ENCODE data around the gene TNRC6C.

TNRC6C gene

DNA sequence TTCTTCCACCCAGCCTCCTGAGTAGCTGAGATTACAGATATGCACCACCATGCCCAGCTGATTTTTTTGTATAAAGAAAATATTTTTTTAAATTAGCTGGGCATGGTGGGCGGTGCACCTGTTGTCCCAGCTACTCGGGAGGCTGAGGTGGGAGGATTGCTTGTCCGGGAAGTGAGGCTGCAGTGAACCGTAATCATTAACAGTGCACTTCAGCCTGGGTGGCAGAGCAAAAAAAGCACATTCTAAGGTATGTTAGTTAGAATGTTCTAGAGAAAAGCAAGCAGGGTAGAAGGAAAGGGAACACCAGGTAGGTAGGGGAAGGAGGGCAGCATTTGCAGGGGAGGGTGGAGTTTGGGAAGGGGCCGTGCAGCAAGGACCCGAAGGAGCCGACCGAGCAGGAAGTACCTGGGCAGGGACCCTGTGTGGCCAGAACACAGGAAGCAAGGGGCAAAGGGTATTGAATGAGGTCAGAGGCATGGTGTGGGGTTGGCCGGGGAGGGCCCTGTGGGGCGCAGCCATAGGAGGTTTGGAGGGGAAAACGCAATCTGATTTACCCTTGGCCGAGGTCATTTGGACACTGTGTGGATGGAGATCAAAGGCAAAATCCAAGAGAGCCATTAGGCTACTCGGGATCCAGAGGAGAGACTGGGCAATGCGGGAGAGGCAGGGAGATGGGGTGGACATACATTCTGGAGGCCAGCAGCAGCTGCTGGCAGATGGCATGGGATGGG lies 189.9 kb downstream of the TNRC6C start:
- DNase-seq (ENCODE audit: low read depth), result no peak
- no peak overlapping the region for H3K4me3 ChIP-seq (ENCODE audit: control insufficient read depth, low read depth, low read length)
- TF ChIP-seq, protein P1, sequence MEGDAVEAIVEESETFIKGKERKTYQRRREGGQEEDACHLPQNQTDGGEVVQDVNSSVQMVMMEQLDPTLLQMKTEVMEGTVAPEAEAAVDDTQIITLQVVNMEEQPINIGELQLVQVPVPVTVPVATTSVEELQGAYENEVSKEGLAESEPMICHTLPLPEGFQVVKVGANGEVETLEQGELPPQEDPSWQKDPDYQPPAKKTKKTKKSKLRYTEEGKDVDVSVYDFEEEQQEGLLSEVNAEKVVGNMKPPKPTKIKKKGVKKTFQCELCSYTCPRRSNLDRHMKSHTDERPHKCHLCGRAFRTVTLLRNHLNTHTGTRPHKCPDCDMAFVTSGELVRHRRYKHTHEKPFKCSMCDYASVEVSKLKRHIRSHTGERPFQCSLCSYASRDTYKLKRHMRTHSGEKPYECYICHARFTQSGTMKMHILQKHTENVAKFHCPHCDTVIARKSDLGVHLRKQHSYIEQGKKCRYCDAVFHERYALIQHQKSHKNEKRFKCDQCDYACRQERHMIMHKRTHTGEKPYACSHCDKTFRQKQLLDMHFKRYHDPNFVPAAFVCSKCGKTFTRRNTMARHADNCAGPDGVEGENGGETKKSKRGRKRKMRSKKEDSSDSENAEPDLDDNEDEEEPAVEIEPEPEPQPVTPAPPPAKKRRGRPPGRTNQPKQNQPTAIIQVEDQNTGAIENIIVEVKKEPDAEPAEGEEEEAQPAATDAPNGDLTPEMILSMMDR (conservative IDR thresholded peaks at IDR 0.05; ENCODE audit: control insufficient read depth, insufficient read depth, low read depth, low read length), result no peak

DNA sequence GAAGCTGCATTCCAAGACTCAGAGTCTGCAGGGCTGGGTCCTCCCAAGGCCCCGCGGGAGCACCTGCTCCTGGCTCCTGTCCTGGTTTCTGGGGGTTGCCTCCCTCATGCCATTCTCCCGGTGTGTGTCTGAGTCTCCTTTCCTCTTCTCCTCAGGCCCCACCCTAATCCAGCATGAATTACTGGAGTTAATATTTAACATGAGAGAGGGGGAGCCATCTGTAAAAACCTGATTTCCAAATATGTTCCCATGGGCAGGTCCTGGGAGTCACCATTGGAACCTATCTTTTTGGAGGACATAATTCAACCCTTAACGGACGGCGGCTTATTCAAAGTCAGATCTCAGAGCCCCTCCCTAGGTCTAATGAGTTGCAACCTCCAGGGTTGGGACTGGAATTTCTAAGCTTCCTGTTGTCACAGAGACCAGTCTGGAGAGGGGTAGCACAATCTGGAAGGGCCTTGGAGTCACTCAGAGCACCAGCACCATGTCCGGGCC lies 193.1 kb downstream of the TNRC6C start:
- TF ChIP-seq, protein P1 (conservative IDR thresholded peaks at IDR 0.05; ENCODE audit: control insufficient read depth, insufficient read depth, low read depth, low read length), result no peak

GRCh38 chr17:78154903-78155811 lies 196.7 kb downstream of the TNRC6C start:
- no peak for DNase-seq (ENCODE audit: low read depth)
- TF ChIP-seq, protein P1 (conservative IDR thresholded peaks at IDR 0.05; ENCODE audit: control insufficient read depth, insufficient read depth, low read depth, low read length), result no peak
- no peak overlapping the region for H3K4me3 ChIP-seq (ENCODE audit: control insufficient read depth, low read depth, low read length)

More for the DNA sequence above, 193.1 kb downstream of the TNRC6C start:
- DNase-seq (ENCODE audit: low read depth), result no peak
- H3K4me3 ChIP-seq (ENCODE audit: control insufficient read depth, low read depth, low read length), result no peak overlapping the region
